ENCODE measurements around the gene C13orf46.
"Not testable (repeated sequence)": the region's sequence is repeated elsewhere in the genome, so short reads cannot be mapped to it uniquely, and the experiment has no call there.

C13orf46 gene

GRCh38 chr13:113991676-113992179 is 17.9 kb upstream of the C13orf46 start:
- DNase-seq (ENCODE audit: low spot score) = no peak

- DNase-seq (ENCODE audit: low spot score) = no peak
These were observed 17.4 kb upstream of the C13orf46 start for GRCh38 chr13:113991191-113991669.

GRCh38 chr13:113990321-113990837 is 16.5 kb upstream of the C13orf46 start:
- no peak for DNase-seq (ENCODE audit: low spot score)

- DNase-seq (ENCODE audit: low spot score) = no peak
These were observed 15.9 kb upstream of the C13orf46 start for GRCh38 chr13:113989585-113990300.

- not testable (repeated sequence) for DNase-seq (ENCODE audit: low spot score)
These were observed 15.0 kb upstream of the C13orf46 start for GRCh38 chr13:113988859-113989258.

GRCh38 chr13:113982296-113982661 is 8.4 kb upstream of the C13orf46 start:
- DNase-seq (ENCODE audit: low spot score) = no peak

- no peak for DNase-seq (ENCODE audit: low spot score)
These were observed 7.9 kb upstream of the C13orf46 start for GRCh38 chr13:113981611-113982295.

- no peak for DNase-seq (ENCODE audit: low spot score)
These were observed 7.3 kb upstream of the C13orf46 start for GRCh38 chr13:113981194-113981605.

- DNase-seq (ENCODE audit: low spot score) = no peak
These were observed 6.7 kb upstream of the C13orf46 start for GRCh38 chr13:113980489-113981064.

GRCh38 chr13:113979791-113980471 is 6.1 kb upstream of the C13orf46 start:
- no peak for DNase-seq (ENCODE audit: low spot score)

GRCh38 chr13:113978741-113979481 is 5.0 kb upstream of the C13orf46 start:
- no peak for DNase-seq (ENCODE audit: low spot score)

GRCh38 chr13:113977976-113978375 is 4.1 kb upstream of the C13orf46 start:
- DNase-seq (ENCODE audit: low spot score) = no peak

GRCh38 chr13:113976711-113977684 is 3.1 kb upstream of the C13orf46 start:
- DNase-seq (ENCODE audit: low spot score) = no peak

- no peak for DNase-seq (ENCODE audit: low spot score)
These were observed 1.5 kb upstream of the C13orf46 start for GRCh38 chr13:113975416-113975815.

- DNase-seq (ENCODE audit: low spot score) = no peak
These were observed 717 bp upstream of the C13orf46 start for GRCh38 chr13:113974304-113975281.

- no peak for DNase-seq (ENCODE audit: low spot score)
These were observed 1.2 kb downstream of the C13orf46 start for GRCh38 chr13:113972451-113973217.

GRCh38 chr13:113971471-113972231 is 2.2 kb downstream of the C13orf46 start:
- DNase-seq (ENCODE audit: low spot score) = no peak
